ENCODE measurements around the gene KLHL29. TPM values are rescaled to one million over a fixed set of nuclear protein-coding genes. Genes with fewer than 3 reads are reported as not detected.

The KLHL29 gene
- total and polyA plus RNA-seq, 10 of the 15 experiments (the other 5 are each of a cell fraction or from before 2014, with no cell fraction given), result 1.4 to 19.5 (median 6.1) TPM

GRCh38 chr2:23530909-23531276 is 145.9 kb downstream of the KLHL29 start (continued):
- TF ChIP-seq, protein P1, sequence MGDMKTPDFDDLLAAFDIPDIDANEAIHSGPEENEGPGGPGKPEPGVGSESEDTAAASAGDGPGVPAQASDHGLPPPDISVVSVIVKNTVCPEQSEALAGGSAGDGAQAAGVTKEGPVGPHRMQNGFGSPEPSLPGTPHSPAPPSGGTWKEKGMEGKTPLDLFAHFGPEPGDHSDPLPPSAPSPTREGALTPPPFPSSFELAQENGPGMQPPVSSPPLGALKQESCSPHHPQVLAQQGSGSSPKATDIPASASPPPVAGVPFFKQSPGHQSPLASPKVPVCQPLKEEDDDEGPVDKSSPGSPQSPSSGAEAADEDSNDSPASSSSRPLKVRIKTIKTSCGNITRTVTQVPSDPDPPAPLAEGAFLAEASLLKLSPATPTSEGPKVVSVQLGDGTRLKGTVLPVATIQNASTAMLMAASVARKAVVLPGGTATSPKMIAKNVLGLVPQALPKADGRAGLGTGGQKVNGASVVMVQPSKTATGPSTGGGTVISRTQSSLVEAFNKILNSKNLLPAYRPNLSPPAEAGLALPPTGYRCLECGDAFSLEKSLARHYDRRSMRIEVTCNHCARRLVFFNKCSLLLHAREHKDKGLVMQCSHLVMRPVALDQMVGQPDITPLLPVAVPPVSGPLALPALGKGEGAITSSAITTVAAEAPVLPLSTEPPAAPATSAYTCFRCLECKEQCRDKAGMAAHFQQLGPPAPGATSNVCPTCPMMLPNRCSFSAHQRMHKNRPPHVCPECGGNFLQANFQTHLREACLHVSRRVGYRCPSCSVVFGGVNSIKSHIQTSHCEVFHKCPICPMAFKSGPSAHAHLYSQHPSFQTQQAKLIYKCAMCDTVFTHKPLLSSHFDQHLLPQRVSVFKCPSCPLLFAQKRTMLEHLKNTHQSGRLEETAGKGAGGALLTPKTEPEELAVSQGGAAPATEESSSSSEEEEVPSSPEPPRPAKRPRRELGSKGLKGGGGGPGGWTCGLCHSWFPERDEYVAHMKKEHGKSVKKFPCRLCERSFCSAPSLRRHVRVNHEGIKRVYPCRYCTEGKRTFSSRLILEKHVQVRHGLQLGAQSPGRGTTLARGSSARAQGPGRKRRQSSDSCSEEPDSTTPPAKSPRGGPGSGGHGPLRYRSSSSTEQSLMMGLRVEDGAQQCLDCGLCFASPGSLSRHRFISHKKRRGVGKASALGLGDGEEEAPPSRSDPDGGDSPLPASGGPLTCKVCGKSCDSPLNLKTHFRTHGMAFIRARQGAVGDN (IDR thresholded peaks at IDR 0.05), result no peak
- TF ChIP-seq ZNF592 (IDR thresholded peaks at IDR 0.05) (no peak), YY1 (IDR thresholded peaks at IDR 0.05; ENCODE audit: low read depth, low read length) (no peak)

GRCh38 chr2:23531280-23531679 is 146.3 kb downstream of the KLHL29 start:
- no TSS peak for BruUV-seq (replicated peaks)
- TF ChIP-seq TCF3 (IDR thresholded peaks at IDR 0.05; ENCODE audit: borderline replicate concordance, insufficient read depth, low read depth, low read length) (no peak), POLR2A (IDR thresholded peaks at IDR 0.05; ENCODE audit: low read depth, low read length) (no peak), CEBPB (IDR thresholded peaks at IDR 0.05; ENCODE audit: borderline replicate concordance in 1 of 2, low read depth in 2 of 2, low read length in 2 of 2) (no peak), LARP7 (IDR thresholded peaks at IDR 0.05) (no peak), BCL3 (IDR thresholded peaks at IDR 0.05; ENCODE audit: borderline replicate concordance, insufficient read depth, low read depth, low read length, poor library complexity, severe bottlenecking) (no peak), ZNF622 (IDR thresholded peaks at IDR 0.05) (no peak)
- TF ChIP-seq, protein P2, sequence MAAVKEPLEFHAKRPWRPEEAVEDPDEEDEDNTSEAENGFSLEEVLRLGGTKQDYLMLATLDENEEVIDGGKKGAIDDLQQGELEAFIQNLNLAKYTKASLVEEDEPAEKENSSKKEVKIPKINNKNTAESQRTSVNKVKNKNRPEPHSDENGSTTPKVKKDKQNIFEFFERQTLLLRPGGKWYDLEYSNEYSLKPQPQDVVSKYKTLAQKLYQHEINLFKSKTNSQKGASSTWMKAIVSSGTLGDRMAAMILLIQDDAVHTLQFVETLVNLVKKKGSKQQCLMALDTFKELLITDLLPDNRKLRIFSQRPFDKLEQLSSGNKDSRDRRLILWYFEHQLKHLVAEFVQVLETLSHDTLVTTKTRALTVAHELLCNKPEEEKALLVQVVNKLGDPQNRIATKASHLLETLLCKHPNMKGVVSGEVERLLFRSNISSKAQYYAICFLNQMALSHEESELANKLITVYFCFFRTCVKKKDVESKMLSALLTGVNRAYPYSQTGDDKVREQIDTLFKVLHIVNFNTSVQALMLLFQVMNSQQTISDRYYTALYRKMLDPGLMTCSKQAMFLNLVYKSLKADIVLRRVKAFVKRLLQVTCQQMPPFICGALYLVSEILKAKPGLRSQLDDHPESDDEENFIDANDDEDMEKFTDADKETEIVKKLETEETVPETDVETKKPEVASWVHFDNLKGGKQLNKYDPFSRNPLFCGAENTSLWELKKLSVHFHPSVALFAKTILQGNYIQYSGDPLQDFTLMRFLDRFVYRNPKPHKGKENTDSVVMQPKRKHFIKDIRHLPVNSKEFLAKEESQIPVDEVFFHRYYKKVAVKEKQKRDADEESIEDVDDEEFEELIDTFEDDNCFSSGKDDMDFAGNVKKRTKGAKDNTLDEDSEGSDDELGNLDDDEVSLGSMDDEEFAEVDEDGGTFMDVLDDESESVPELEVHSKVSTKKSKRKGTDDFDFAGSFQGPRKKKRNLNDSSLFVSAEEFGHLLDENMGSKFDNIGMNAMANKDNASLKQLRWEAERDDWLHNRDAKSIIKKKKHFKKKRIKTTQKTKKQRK (IDR thresholded peaks at IDR 0.05; ENCODE audit: low read depth, low read length), result no peak

More at GRCh38 chr2:23531280-23531679, 146.3 kb downstream of the KLHL29 start:
- Histone ChIP-seq H4K20me1 (ENCODE audit: control insufficient read depth, insufficient read depth) (no peaks in the 10 kb centered on the region), H3K4me3 (no peak overlapping the region), H3K4me2 (ENCODE audit: control insufficient read depth, insufficient read depth) (no peak overlapping the region), H2AFZ (ENCODE audit: control insufficient read depth, low read depth, low read length) (no peak overlapping the region), H3K27ac (ENCODE audit: control insufficient read depth, insufficient read depth) (no peak overlapping the region), H3K27me3 (replicated peaks in 1 of 2; ENCODE audit: control insufficient read depth in 2 of 2, insufficient read depth in 2 of 2, low read length in 1 of 2) (no peaks in the 10 kb centered on the region), H3K79me2 (ENCODE audit: control insufficient read depth, insufficient read depth, low read length) (no peaks in the 10 kb centered on the region), H3K9me3 (replicated peaks; ENCODE audit: control insufficient read depth, insufficient read depth, low read length) (no peaks in the 10 kb centered on the region), H3K4me1 (ENCODE audit: control insufficient read depth, insufficient read depth, low read length) (peaks cover 11% of the 10 kb centered on the region), H3K9ac (ENCODE audit: control insufficient read depth, insufficient read depth, low read length) (no peak overlapping the region), H3K36me3 (ENCODE audit: control insufficient read depth in 2 of 2, insufficient read depth in 2 of 2, low read length in 1 of 2) (no peaks in the 10 kb centered on the region; a peak in 1 of 4 replicates)
- intact Hi-C loops (cut with micrococcal nuclease; ENCODE audit: unreplicated experiment) (no loop called here), in situ Hi-C loops (cut with MboI) (no loop called here)
- ChIA-PET SMC1A (ENCODE audit: uncharacterized antibody, unreplicated experiment) (no interaction called here), RAD21 (ENCODE audit: unreplicated experiment) (no interaction called here), CTCF (no interaction called here), POLR2A (no interaction called here)
- no peak for FAIRE-seq
- no peak for DNase-seq (ENCODE audit: low read depth, low spot score)
- WGBS (ENCODE audit: insufficient coverage, insufficient replicate concordance, low lambda C conversion rate, missing lambda C conversion rate), result 73% methylated on average over 10 of the region's 11 CpGs
- ATAC-seq, result no peak
